ENCODE measurements around the gene ZDBF2. TPM values are rescaled to one million over a fixed set of nuclear protein-coding genes. Genes with fewer than 3 reads are reported as not detected.

Gene ZDBF2
- total RNA-seq, 1 experiment from 2014 or later = not detected

DNA sequence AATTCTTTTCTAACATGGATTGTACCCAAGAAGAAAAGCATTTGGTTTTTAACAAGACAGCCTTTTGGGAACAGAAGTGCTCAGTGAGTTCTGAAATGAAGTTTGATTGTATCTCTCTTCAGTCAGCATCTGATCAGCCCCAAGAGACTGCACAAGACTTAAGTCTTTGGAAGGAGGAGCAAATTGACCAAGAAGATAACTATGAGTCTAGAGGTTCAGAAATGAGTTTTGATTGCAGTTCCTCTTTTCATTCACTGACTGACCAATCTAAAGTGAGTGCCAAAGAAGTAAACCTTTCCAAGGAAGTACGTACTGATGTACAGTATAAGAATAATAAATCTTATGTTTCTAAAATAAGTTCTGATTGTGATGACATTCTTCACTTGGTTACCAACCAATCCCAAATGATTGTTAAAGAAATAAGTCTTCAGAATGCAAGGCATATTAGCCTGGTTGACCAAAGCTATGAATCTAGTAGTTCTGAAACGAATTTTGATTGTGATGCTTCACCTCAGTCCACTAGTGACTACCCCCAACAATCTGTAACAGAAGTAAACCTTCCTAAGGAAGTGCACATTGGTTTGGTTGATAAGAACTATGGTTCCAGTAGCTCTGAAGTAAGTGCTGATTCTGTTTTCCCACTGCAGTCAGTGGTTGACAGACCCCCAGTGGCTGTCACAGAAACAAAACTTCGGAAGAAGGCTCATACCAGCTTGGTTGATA lies 31.2 kb downstream of the ZDBF2 start:
- TF ChIP-seq, protein P1, sequence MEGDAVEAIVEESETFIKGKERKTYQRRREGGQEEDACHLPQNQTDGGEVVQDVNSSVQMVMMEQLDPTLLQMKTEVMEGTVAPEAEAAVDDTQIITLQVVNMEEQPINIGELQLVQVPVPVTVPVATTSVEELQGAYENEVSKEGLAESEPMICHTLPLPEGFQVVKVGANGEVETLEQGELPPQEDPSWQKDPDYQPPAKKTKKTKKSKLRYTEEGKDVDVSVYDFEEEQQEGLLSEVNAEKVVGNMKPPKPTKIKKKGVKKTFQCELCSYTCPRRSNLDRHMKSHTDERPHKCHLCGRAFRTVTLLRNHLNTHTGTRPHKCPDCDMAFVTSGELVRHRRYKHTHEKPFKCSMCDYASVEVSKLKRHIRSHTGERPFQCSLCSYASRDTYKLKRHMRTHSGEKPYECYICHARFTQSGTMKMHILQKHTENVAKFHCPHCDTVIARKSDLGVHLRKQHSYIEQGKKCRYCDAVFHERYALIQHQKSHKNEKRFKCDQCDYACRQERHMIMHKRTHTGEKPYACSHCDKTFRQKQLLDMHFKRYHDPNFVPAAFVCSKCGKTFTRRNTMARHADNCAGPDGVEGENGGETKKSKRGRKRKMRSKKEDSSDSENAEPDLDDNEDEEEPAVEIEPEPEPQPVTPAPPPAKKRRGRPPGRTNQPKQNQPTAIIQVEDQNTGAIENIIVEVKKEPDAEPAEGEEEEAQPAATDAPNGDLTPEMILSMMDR (IDR thresholded peaks at IDR 0.05; ENCODE audit: unreplicated experiment) = no peak
- CTCF ChIA-PET = no interaction called here
- intact Hi-C loops (cut with micrococcal nuclease; ENCODE audit: unreplicated experiment) = no loop called here
- no peaks in the 10 kb centered on the region for H3K36me3 Mint-ChIP-seq (ENCODE audit: insufficient read depth, unreplicated experiment)
- no peak overlapping the region for H3K27ac Mint-ChIP-seq (ENCODE audit: unreplicated experiment)
- no peaks in the 10 kb centered on the region for H3K4me1 Mint-ChIP-seq (ENCODE audit: low read depth, unreplicated experiment)
- no peak overlapping the region for H3K4me3 Mint-ChIP-seq (ENCODE audit: low read depth, unreplicated experiment)
- DNase-seq = no peak
- no peaks in the 10 kb centered on the region for H3K9me3 Mint-ChIP-seq (ENCODE audit: low read depth, unreplicated experiment)
- H3K27me3 Mint-ChIP-seq (ENCODE audit: unreplicated experiment) = peaks cover 48% of the 10 kb centered on the region
- BruUV-seq (replicated peaks) = no TSS peak

DNA sequence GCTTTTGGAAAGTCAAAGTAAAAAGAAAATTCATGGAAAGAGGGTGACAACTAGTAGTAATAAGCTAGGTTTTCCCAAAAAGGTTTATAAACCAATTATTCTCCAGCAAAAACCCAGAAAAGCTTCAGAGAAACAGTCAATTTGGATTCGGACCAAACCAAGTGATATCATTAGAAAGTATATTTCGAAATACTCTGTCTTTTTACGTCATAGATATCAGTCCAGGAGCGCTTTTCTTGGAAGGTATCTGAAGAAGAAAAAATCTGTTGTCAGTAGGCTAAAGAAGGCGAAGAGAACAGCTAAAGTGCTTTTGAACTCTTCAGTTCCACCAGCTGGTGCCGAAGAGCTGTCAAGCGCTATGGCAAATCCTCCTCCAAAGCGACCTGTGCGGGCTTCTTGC lies 36.6 kb downstream of the ZDBF2 start:
- Mint-ChIP-seq H3K4me3 (ENCODE audit: low read depth, unreplicated experiment) (no peak overlapping the region), H3K4me1 (ENCODE audit: low read depth, unreplicated experiment) (no peaks in the 10 kb centered on the region), H3K27ac (ENCODE audit: unreplicated experiment) (no peak overlapping the region), H3K36me3 (ENCODE audit: insufficient read depth, unreplicated experiment) (no peaks in the 10 kb centered on the region), H3K9me3 (ENCODE audit: low read depth, unreplicated experiment) (no peaks in the 10 kb centered on the region), H3K27me3 (ENCODE audit: unreplicated experiment) (peaks cover 36% of the 10 kb centered on the region)
- BruUV-seq (replicated peaks) = no TSS peak
- intact Hi-C loops (cut with micrococcal nuclease; ENCODE audit: unreplicated experiment) = no loop called here
- no peak for DNase-seq
- TF ChIP-seq, protein P1 (IDR thresholded peaks at IDR 0.05; ENCODE audit: unreplicated experiment) = no peak
- CTCF ChIA-PET = no interaction called here

DNA sequence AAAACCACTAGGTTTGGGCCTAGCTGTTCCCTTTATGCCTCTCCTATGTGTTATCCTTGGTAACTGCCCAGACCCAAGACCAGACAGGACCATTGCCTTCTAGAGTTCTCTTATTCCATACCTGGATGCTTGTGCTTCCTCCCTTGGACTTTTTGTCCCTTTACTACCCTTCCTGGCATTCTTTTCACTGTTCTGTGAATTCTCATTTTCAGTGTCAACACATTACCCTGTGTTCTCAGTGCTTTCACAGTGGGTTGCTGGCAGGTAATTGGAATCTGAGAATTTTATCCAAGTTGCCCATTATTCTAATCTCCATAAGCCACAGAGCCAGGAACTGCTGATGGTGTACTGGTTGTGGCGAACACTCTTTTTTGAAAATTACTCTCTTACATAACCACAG lies 41.7 kb downstream of the ZDBF2 start:
- CTCF ChIA-PET = no interaction called here
- intact Hi-C loops (cut with micrococcal nuclease; ENCODE audit: unreplicated experiment) = no loop called here
- Mint-ChIP-seq H3K4me3 (ENCODE audit: low read depth, unreplicated experiment) (no peak overlapping the region), H3K36me3 (ENCODE audit: insufficient read depth, unreplicated experiment) (no peaks in the 10 kb centered on the region), H3K27ac (ENCODE audit: unreplicated experiment) (no peak overlapping the region), H3K9me3 (ENCODE audit: low read depth, unreplicated experiment) (peaks cover 3% of the 10 kb centered on the region), H3K27me3 (ENCODE audit: unreplicated experiment) (no peaks in the 10 kb centered on the region), H3K4me1 (ENCODE audit: low read depth, unreplicated experiment) (no peaks in the 10 kb centered on the region)
- TF ChIP-seq, protein P1 (IDR thresholded peaks at IDR 0.05; ENCODE audit: unreplicated experiment) = no peak
- DNase-seq = no peak
- BruUV-seq (replicated peaks) = no TSS peak

DNA sequence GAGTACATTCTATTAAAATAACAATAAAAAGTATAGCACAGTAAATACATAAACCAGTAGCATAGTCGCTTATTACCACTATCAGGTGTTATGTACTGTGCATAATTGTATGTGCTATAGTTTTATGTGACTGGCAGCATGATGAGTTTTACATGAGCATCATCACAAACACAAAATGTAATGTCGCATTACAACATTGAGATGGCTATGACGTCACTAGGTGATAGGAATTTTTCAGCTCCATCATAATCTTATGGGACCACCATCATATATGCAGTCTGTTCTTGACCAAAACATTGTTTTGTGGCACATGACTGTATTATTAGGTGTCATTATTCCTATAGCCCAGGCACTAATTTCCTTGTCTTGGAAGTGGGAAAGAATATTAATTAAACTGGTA lies 48.6 kb downstream of the ZDBF2 start:
- intact Hi-C loops (cut with micrococcal nuclease; ENCODE audit: unreplicated experiment) = no loop called here
- H3K9me3 Mint-ChIP-seq (ENCODE audit: low read depth, unreplicated experiment) = peaks cover 3% of the 10 kb centered on the region
- no TSS peak for BruUV-seq (replicated peaks)
- CTCF ChIA-PET = no interaction called here
- TF ChIP-seq, protein P1 (IDR thresholded peaks at IDR 0.05; ENCODE audit: unreplicated experiment) = no peak
- no peak overlapping the region for H3K4me3 Mint-ChIP-seq (ENCODE audit: low read depth, unreplicated experiment)
- no peaks in the 10 kb centered on the region for H3K4me1 Mint-ChIP-seq (ENCODE audit: low read depth, unreplicated experiment)
- no peaks in the 10 kb centered on the region for H3K36me3 Mint-ChIP-seq (ENCODE audit: insufficient read depth, unreplicated experiment)
- no peaks in the 10 kb centered on the region for H3K27me3 Mint-ChIP-seq (ENCODE audit: unreplicated experiment)
- DNase-seq = no peak
- H3K27ac Mint-ChIP-seq (ENCODE audit: unreplicated experiment) = no peak overlapping the region
